ENCODE results near the gene NOL9.

GRCh38 chr1:6591222-6591621, 36.9 kb upstream of the NOL9 start:
- TF ChIP-seq CTCF (IDR thresholded peaks at IDR 0.05; ENCODE audit: insufficient read depth, low read depth, low read length), result no peak
- TF ChIP-seq EZH2 (IDR thresholded peaks at IDR 0.05; ENCODE audit: insufficient read depth, low read length), result no peak

Data from astrocyte (in vitro differentiated cells and primary cell).